Epithelial cell of proximal tubule (primary cell): ENCODE data around the gene PCNT. TPM values are rescaled to one million over a fixed set of nuclear protein-coding genes. Genes with fewer than 3 reads are reported as not detected.

ENCODE experiments used
- DNase-seq: peaks from one replicate; pipeline ENCODE4 v3.0.0-alpha.2; 2011; ENCODE audit warnings: low read depth
- H3K4me3 ChIP-seq: 2 replicates; pipeline ENCODE4 v1.5.1; 2011; ENCODE audit warnings: low read depth, mild to moderate bottlenecking, low read length
- CTCF ChIP-seq: conservative IDR thresholded peaks from 2 replicates; pipeline ENCODE4 v1.5.1; 2012; ENCODE audit warnings: low read depth, mild to moderate bottlenecking, low read length
- total RNA-seq: library from RNA; depleted of rRNA; stranded (reverse); fragments of >200 nt; gene quantifications from 2 replicates; pipeline ENCODE4 v1.2.3, GENCODE V29; 2015

Gene PCNT
- total RNA-seq, 1 donor from 2014 or later = 18.7 TPM

GRCh38 chr21:46455575-46456385, 131.8 kb downstream of the PCNT start:
- H3K4me3 ChIP-seq = no peak overlapping the region
- DNase-seq = no peak
- no peak for TF ChIP-seq CTCF

GRCh38 chr21:46456750-46457149, 132.8 kb downstream of the PCNT start:
- no peak for DNase-seq
- no peak for TF ChIP-seq CTCF

GRCh38 chr21:46457801-46458314, 133.9 kb downstream of the PCNT start:
- TF ChIP-seq CTCF = no peak
- H3K4me3 ChIP-seq = peak overlapping the region; percentile 94
- no peak for DNase-seq

More at GRCh38 chr21:46456750-46457149, 132.8 kb downstream of the PCNT start:
- no peak overlapping the region for H3K4me3 ChIP-seq

GRCh38 chr21:46458315-46459023, 134.5 kb downstream of the PCNT start, which contains the start of gene DIP2A:
Gene DIP2A, plus strand, starts transcription at chr21:46458891. Its CDS starts 241 bp downstream, at chr21:46459132.
- DNase-seq = peak; percentile 39
- H3K4me3 ChIP-seq = peak within 1 kb of the TSS; percentile 94
- TF ChIP-seq CTCF = peak; percentile 4

GRCh38 chr21:46459024-46459355, 135.0 kb downstream of the PCNT start:
- TF ChIP-seq CTCF = no peak
- peak overlapping the region; percentile 79 for H3K4me3 ChIP-seq
- no peak for DNase-seq

- no peak for TF ChIP-seq CTCF
- no peak for DNase-seq
- peak overlapping the region; percentile 79 for H3K4me3 ChIP-seq
Observed at GRCh38 chr21:46459356-46460112, 135.6 kb downstream of the PCNT start.
